ENCODE measurements around the gene LYZL2. TPM values are rescaled to one million over a fixed set of nuclear protein-coding genes. Genes with fewer than 3 reads are reported as not detected.
"Not testable (repeated sequence)": the region's sequence is repeated elsewhere in the genome, so short reads cannot be mapped to it uniquely, and the experiment has no call there.

The LYZL2 gene
- total RNA-seq, 2 donors from 2014 or later: 3.3 TPM; not detected in 1

DNA sequence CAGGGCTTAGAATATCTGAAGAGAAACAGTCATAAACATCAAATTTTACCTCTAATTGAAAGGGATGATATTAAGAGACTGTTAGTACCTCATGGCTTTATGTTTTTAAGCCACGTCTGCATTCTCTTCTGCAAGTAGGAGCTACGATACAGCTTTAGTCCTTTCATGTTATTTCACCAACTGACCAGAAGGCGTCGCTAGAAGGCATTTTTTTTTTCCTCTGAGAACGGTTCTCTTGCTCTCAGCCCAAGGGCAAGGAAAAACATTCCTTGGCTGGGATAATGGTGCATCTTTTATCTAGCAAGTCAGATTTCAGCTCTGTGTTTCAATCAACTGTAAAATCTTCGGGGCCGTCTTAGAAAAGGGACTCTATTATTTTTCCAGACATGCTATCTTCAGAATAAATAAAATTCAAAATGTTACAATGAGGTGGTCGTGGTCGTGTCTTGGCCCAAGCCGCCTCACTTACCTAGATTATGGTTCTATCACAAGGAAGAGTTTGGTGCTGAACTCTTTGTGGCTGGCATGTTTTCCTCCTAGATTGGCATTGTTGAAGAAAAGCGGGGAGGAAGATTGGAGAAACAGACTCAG lies 41.6 kb upstream of the LYZL2 start:
- Histone ChIP-seq H3K27ac (no peak overlapping the region), H3K4me1 (replicated peaks) (no peaks in the 10 kb centered on the region), H3K36me3 (no peaks in the 10 kb centered on the region), H3K4me3 (no peak overlapping the region), H3K27me3 (replicated peaks; ENCODE audit: insufficient read depth) (no peaks in the 10 kb centered on the region), H3K9me3 (no peaks in the 10 kb centered on the region)
- no peak for TF ChIP-seq POLR2AphosphoS5 (IDR thresholded peaks at IDR 0.05)
- TF ChIP-seq CTCF (IDR thresholded peaks at IDR 0.05): peak; percentile 37 to 70 (median 57)
- WGBS: 37% methylated on average over 11 of the region's 11 CpGs
- intact Hi-C loops (cut with DNase I): no loop called here
- DNase-seq (ENCODE audit: low spot score): no peak

- H3K4me3 ChIP-seq; H3K27me3 ChIP-seq (replicated peaks; ENCODE audit: insufficient read depth); H3K36me3 ChIP-seq; H3K27ac ChIP-seq; H3K9me3 ChIP-seq; intact Hi-C loops (cut with DNase I); DNase-seq (ENCODE audit: low spot score); H3K4me1 ChIP-seq (replicated peaks): not testable (repeated sequence)
- 55% methylated on average over 11 of the region's 11 CpGs for WGBS
Observed at GRCh38 chr10:30667982-30668381, 38.4 kb upstream of the LYZL2 start.

- H3K4me1 ChIP-seq (replicated peaks); H3K27ac ChIP-seq; H3K36me3 ChIP-seq; H3K9me3 ChIP-seq; intact Hi-C loops (cut with DNase I); H3K27me3 ChIP-seq (replicated peaks; ENCODE audit: insufficient read depth); DNase-seq (ENCODE audit: low spot score); H3K4me3 ChIP-seq: not testable (repeated sequence)
- WGBS: 77% methylated on average over 5 of the region's 7 CpGs
Observed at GRCh38 chr10:30663403-30663802, 33.9 kb upstream of the LYZL2 start.

- Histone ChIP-seq H3K36me3 (no peaks in the 10 kb centered on the region), H3K27me3 (replicated peaks; ENCODE audit: insufficient read depth) (no peaks in the 10 kb centered on the region), H3K4me3 (no peak overlapping the region), H3K9me3 (no peaks in the 10 kb centered on the region), H3K4me1 (replicated peaks) (no peaks in the 10 kb centered on the region), H3K27ac (no peak overlapping the region)
- TF ChIP-seq POLR2AphosphoS5 (IDR thresholded peaks at IDR 0.05): no peak
- no peak for TF ChIP-seq CTCF (IDR thresholded peaks at IDR 0.05)
- TF ChIP-seq POLR2A (IDR thresholded peaks at IDR 0.05): no peak
- WGBS: 87% methylated on average over 6 of the region's 6 CpGs
- intact Hi-C loops (cut with DNase I): no loop called here
- no peak for DNase-seq (ENCODE audit: low spot score)
Observed at GRCh38 chr10:30662814-30663213, 33.3 kb upstream of the LYZL2 start.

DNA sequence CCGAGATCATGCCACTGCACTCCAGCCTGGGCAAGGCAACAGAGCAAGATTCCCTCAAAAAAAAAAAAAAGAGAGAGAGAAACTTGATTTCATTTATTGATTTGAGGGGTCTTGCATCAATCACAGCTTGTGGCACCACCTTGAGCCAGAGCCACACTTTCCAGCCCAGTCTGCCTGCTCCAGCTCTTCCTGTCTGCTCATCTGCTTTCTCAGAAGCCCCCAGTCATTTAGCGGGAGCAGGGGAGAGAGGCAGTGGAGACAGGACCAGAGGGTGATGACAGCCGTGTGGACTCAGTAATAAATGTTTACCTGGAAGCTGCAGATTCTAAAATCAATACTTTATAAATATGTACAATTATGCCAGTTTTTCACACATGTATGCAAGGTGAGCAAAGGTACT lies 30.8 kb upstream of the LYZL2 start:
- not testable (repeated sequence) for H3K9me3 ChIP-seq
- 70% methylated on average over 3 of the region's 3 CpGs for WGBS

GRCh38 chr10:30656233-30656632 lies 26.7 kb upstream of the LYZL2 start:
- H3K27ac ChIP-seq: no peak overlapping the region
- no peaks in the 10 kb centered on the region for H3K4me1 ChIP-seq (replicated peaks)
- intact Hi-C loops (cut with DNase I): no loop called here
- TF ChIP-seq CTCF (IDR thresholded peaks at IDR 0.05): no peak
- no peak for TF ChIP-seq POLR2A (IDR thresholded peaks at IDR 0.05)
- TF ChIP-seq POLR2AphosphoS5 (IDR thresholded peaks at IDR 0.05): no peak
- H3K27me3 ChIP-seq (replicated peaks; ENCODE audit: insufficient read depth): no peaks in the 10 kb centered on the region
- DNase-seq (ENCODE audit: low spot score): no peak
- H3K9me3 ChIP-seq: no peaks in the 10 kb centered on the region
- H3K36me3 ChIP-seq: no peaks in the 10 kb centered on the region
- H3K4me3 ChIP-seq: no peak overlapping the region
- WGBS: 34% methylated on average over 5 of the region's 5 CpGs

More for the DNA sequence above, 30.8 kb upstream of the LYZL2 start:
- intact Hi-C loops (cut with DNase I); H3K4me1 ChIP-seq (replicated peaks); H3K4me3 ChIP-seq; H3K36me3 ChIP-seq; H3K27me3 ChIP-seq (replicated peaks; ENCODE audit: insufficient read depth); H3K27ac ChIP-seq; DNase-seq (ENCODE audit: low spot score): not testable (repeated sequence)

DNA sequence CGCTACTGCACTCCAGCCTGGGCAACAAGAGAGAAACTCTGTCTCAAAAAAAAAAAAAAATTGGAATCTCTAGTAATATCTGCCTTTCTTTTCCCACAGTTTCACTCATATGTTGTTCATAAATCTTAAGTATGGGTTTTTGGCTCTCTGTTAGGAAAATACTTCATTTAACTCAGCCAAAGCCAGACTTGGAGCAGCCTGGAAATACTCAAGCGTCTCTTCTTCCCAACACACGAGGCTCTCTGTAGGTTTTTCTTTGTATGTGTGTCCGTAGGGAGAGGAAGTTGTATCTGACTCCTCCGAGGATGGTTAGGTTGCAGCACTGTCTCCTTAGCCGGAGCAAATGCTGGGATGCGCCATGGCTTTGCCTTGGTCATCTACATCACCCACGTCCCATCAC lies 25.4 kb upstream of the LYZL2 start:
- H3K36me3 ChIP-seq; H3K4me1 ChIP-seq (replicated peaks); H3K27me3 ChIP-seq (replicated peaks; ENCODE audit: insufficient read depth); H3K4me3 ChIP-seq; H3K27ac ChIP-seq; intact Hi-C loops (cut with DNase I); H3K9me3 ChIP-seq; DNase-seq (ENCODE audit: low spot score): not testable (repeated sequence)
- WGBS: 79% methylated on average over 8 of the region's 8 CpGs

DNA sequence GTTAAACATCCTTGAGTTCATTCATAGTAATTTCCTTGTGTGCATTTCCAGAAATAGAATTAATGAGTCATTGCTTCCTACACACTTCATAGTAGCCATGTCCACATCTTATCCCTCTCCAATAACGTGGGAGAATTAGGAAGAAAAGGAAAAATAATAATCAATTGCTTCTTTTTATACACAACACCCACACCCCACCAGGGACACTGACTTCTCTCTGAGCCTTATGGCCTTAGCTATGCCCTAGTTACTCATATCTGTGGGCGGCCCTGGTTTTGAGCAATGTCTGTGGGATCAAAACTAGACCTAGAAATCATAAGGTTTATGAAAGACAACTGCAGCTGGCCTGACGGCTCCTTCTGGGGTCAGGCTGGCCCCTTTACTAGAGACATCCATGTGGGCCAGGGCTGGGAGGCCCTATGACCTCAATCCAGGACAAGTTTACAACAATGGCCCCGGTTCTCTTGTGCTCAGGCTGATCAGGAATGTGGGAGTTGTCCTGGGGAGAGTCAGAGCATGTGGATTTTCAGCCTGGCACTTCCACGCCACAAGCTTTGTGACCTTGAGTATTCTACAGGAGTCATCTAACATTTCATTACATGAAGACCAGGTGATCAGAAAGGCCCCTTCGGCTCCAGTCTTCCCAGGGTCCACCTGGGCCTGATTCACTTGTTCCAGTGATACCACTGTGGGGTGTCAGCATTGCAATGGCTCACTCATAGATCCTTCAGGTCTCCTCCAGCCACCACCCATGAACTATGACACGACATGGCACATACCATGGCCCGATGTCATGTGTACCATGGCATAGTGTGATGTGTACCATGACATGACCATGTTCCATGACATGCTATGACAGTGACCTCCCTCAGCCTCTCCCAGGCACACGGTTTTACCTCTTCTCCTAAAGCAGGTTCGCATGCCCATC lies 22.2 kb upstream of the LYZL2 start:
- 80% methylated on average over 10 of the region's 10 CpGs for WGBS
- intact Hi-C loops (cut with DNase I); H3K27me3 ChIP-seq (replicated peaks; ENCODE audit: insufficient read depth); H3K4me1 ChIP-seq (replicated peaks); H3K27ac ChIP-seq; H3K4me3 ChIP-seq; DNase-seq (ENCODE audit: low spot score); H3K36me3 ChIP-seq; H3K9me3 ChIP-seq: not testable (repeated sequence)

Measured in prostate gland (tissue), 2 donors.